HEK293 (cell line): ENCODE measurements around the gene PBX3.

Source experiments
- CTCF ChIA-PET: fragments of 350-600 bp; formaldehyde crosslinking; extraction: SDS; loops from one replicate; lab custom pipeline; 2021; ENCODE audit warnings: antibody characterized with exemption; lab: Yijun Ruan, JAX
- POLR2A ChIA-PET: fragments of 300-600 bp; formaldehyde crosslinking; extraction: SDS; loops from one replicate; lab custom pipeline; 2020; ENCODE audit warnings: antibody characterized with exemption, inconsistent platforms; lab: Yijun Ruan, JAX
- H3K27ac ChIP-seq: fragments of 200-500 bp; sonication (Bioruptor generic); 2 replicates; pipeline ENCODE4 v1.5.1; 2014; ENCODE audit warnings: low read depth, low read length, control low read depth, inconsistent platforms; ENCODE audit errors: extremely low read depth
- H3K36me3 ChIP-seq, 2 experiments: fragments of 200-500 bp in 1 of 2; sonication (Bioruptor generic) in 1 of 2; 1 replicate in 1 of 2; 2 replicates in 1 of 2; pipeline ENCODE4 v1.5.1; 2014 to 2017; ENCODE audit warnings: inconsistent platforms in 2 of 2, low read length in 2 of 2; ENCODE audit not compliant: control insufficient read depth in 2 of 2, insufficient read depth in 1 of 2
- H3K4me1 ChIP-seq: fragments of 200-500 bp; sonication (Bioruptor generic); 2 replicates; pipeline ENCODE4 v1.5.1; 2014; ENCODE audit warnings: mild to moderate bottlenecking, low read length, inconsistent platforms; ENCODE audit not compliant: control insufficient read depth, insufficient read depth
- H3K4me3 ChIP-seq: 2 replicates; pipeline ENCODE4 v1.5.1; 2011; ENCODE audit warnings: low read depth, mild to moderate bottlenecking, control low read depth, low read length, moderate library complexity
- H3K9me3 ChIP-seq: fragments of 200-500 bp; sonication (Bioruptor generic); 2 replicates; pipeline ENCODE4 v1.5.1; 2014; ENCODE audit warnings: low read depth, low read length, inconsistent platforms; ENCODE audit not compliant: control insufficient read depth, insufficient read depth
- FEZF1 ChIP-seq: fragments of 450-650 bp; formaldehyde crosslinking; IDR thresholded peaks from 2 replicates; pipeline ENCODE4 v1.5.1; 2016; ENCODE audit warnings: missing biosample characterization, missing genetic modification characterization
- GFI1B ChIP-seq: fragments of 450-650 bp; formaldehyde crosslinking; IDR thresholded peaks from 2 replicates; pipeline ENCODE4 v1.5.1; 2016; ENCODE audit warnings: missing biosample characterization, missing genetic modification characterization
- HOXD13 ChIP-seq: sonication (generic); formaldehyde crosslinking; IDR thresholded peaks from 2 replicates; pipeline ENCODE4 v1.8.0; 2022; ENCODE audit warnings: missing genetic modification reagents, borderline replicate concordance
- IKZF3 ChIP-seq: fragments of 450-650 bp; IDR thresholded peaks from 2 replicates; pipeline ENCODE4 v1.5.0; 2018; ENCODE audit warnings: missing biosample characterization, mild to moderate bottlenecking, missing genetic modification characterization, moderate library complexity
- MZF1 ChIP-seq: fragments of 450-650 bp; formaldehyde crosslinking; IDR thresholded peaks from 2 replicates; pipeline ENCODE4 v1.5.1; 2017; ENCODE audit warnings: missing biosample characterization, missing genetic modification characterization, borderline replicate concordance
- OSR2 ChIP-seq: fragments of 450-650 bp; formaldehyde crosslinking; IDR thresholded peaks from 2 replicates; pipeline ENCODE4 v1.5.1; 2016; ENCODE audit warnings: missing biosample characterization, missing genetic modification characterization
- OVOL3 ChIP-seq: fragments of 450-650 bp; formaldehyde crosslinking; IDR thresholded peaks from 2 replicates; pipeline ENCODE4 v1.5.1; 2016; ENCODE audit warnings: missing biosample characterization, missing genetic modification characterization
- PRDM1 ChIP-seq: fragments of 450-650 bp; formaldehyde crosslinking; IDR thresholded peaks from 2 replicates; pipeline ENCODE4; 2016; ENCODE audit warnings: missing biosample characterization, missing genetic modification characterization
- SCRT1 ChIP-seq: fragments of 450-650 bp; formaldehyde crosslinking; IDR thresholded peaks from 2 replicates; pipeline ENCODE4 v1.5.1; 2016; ENCODE audit warnings: missing biosample characterization, missing genetic modification characterization, borderline replicate concordance
- SP7 ChIP-seq: fragments of 450-650 bp; formaldehyde crosslinking; IDR thresholded peaks from 2 replicates; pipeline ENCODE4 v1.5.1; 2016; ENCODE audit warnings: missing biosample characterization, missing genetic modification characterization
- YY2 ChIP-seq: fragments of 450-650 bp; formaldehyde crosslinking; IDR thresholded peaks from 2 replicates; pipeline ENCODE4 v1.5.1; 2016; ENCODE audit warnings: missing biosample characterization, missing genetic modification characterization
- ZEB2 ChIP-seq: fragments of 450-650 bp; formaldehyde crosslinking; IDR thresholded peaks from 2 replicates; pipeline ENCODE4 v1.5.1; 2016; ENCODE audit warnings: missing biosample characterization, missing genetic modification characterization
- ZFP3 ChIP-seq: fragments of 450-650 bp; formaldehyde crosslinking; IDR thresholded peaks from 2 replicates; pipeline ENCODE4 v1.5.1; 2016; ENCODE audit warnings: low read depth, missing biosample characterization, missing genetic modification characterization
- ZNF175 ChIP-seq: fragments of 450-650 bp; formaldehyde crosslinking; IDR thresholded peaks from 2 replicates; pipeline ENCODE4 v1.5.1; 2016; ENCODE audit warnings: missing biosample characterization, missing genetic modification characterization
- ZNF600 ChIP-seq: fragments of 450-650 bp; formaldehyde crosslinking; IDR thresholded peaks from 2 replicates; pipeline ENCODE4 v1.5.1; 2016; ENCODE audit warnings: missing biosample characterization, missing genetic modification characterization
- ZNF777 ChIP-seq: fragments of 450-650 bp; formaldehyde crosslinking; IDR thresholded peaks from 2 replicates; pipeline ENCODE4 v1.5.1; 2017; ENCODE audit warnings: missing biosample characterization, missing genetic modification characterization, borderline replicate concordance
- ZNF830 ChIP-seq: fragments of 450-650 bp; IDR thresholded peaks from 2 replicates; pipeline ENCODE4 v1.5.0; 2018; ENCODE audit warnings: missing biosample characterization, missing genetic modification characterization, low read depth, mild to moderate bottlenecking, moderate library complexity
- TF ChIP-seq, protein P1 (sequence below): fragments of 450-650 bp; formaldehyde crosslinking; IDR thresholded peaks from 2 replicates; pipeline ENCODE4 v1.5.1; 2017; ENCODE audit warnings: missing biosample characterization, missing genetic modification characterization
- TF ChIP-seq, protein P2 (sequence below): fragments of 450-650 bp; formaldehyde crosslinking; conservative IDR thresholded peaks from 2 replicates; pipeline ENCODE4 v1.5.1; 2016; ENCODE audit warnings: low read depth, missing biosample characterization, missing genetic modification characterization
- TF ChIP-seq, protein P3 (sequence below): fragments of 450-650 bp; formaldehyde crosslinking; IDR thresholded peaks from 2 replicates; pipeline ENCODE4 v1.5.1; 2016; ENCODE audit warnings: missing biosample characterization, missing genetic modification characterization
- TF ChIP-seq, protein P4 (sequence below): fragments of 450-650 bp; formaldehyde crosslinking; IDR thresholded peaks from 2 replicates; pipeline ENCODE4 v1.5.1; 2016; ENCODE audit warnings: missing biosample characterization, missing genetic modification characterization
- TF ChIP-seq, protein P5 (sequence below): fragments of 450-650 bp; formaldehyde crosslinking; IDR thresholded peaks from 2 replicates; pipeline ENCODE4 v1.5.1; 2017; ENCODE audit warnings: missing biosample characterization, missing genetic modification characterization

Gene PBX3

DNA sequence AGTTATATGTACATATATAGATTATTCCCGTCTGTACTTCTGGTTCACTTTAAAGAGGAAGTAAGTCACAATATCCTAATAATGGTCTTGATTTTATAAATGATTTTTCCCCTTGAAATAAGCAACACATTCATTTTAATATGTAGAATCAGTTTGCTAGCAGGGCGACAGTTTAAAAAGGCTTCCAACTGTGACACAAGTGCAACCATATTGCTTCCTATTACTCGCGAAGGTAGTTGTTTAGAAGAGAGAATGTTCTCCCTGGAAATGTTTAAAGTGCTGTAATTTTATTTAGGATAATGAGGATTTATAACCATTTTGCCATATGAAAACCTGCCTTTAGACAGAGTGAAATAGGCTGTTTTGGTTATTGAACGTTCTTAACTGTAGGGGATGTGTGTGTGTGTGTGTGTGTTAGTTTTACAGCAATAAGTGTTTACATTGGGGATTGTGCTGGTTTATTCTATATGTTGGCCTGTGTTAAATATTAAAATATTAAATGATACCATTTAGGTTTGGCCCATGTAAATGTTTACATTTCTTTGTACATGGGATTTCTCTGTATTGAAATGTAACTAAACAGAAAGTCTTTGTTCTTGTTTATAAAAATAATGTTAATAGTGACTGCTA is 138.3 kb downstream of the PBX3 start:
- peak; percentile 88 for TF ChIP-seq MZF1 (tag by site-specific recombination)
- 0 out of 2 replicates have a peak, but pooled peaks have one; percentile 28 for TF ChIP-seq IKZF3 (tag by site-specific recombination)
- no peak for TF ChIP-seq ZNF777 (tag by site-specific recombination)
- Histone ChIP-seq H3K27ac (no peak overlapping the region), H3K9me3 (no peaks in the 10 kb centered on the region), H3K4me3 (no peak overlapping the region), H3K36me3 (no peaks in the 10 kb centered on the region), H3K4me1 (peaks cover 40% of the 10 kb centered on the region)
- ChIA-PET POLR2A (no interaction called here), CTCF (no interaction called here)

DNA sequence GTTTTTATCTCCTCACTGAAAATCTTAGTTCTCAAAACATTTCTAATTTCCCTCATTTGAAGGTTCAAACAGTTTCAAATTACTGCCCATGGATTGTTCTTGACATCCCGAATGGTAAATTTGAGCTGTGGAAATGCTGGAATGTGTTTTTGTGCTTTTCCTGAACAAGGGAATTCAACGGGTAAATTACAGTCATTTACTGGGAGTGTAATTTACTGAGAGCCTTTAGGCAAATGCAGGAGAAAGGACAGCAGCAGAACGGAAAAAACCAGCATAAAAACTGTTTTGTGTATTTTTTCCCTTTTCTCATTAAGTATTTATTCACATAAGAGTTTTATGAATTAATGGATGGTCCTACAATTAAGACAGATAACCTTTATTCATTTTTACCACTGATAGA is 139.2 kb downstream of the PBX3 start:
- H3K9me3 ChIP-seq: no peaks in the 10 kb centered on the region
- H3K4me3 ChIP-seq: no peak overlapping the region
- ChIA-PET CTCF (interaction anchor here (1.1 kb wide), 1 partner anchor 512 kb away, joined by 3 read pairs; no protein-coding TSS in a partner anchor), POLR2A (interaction anchor here (1.2 kb wide), 1 partner anchor 180 kb away, joined by 4 read pairs; the partner anchor contains the start of gene MAPKAP1)
- H3K4me1 ChIP-seq: peaks cover 40% of the 10 kb centered on the region
- peak overlapping the region; percentile 64 for H3K27ac ChIP-seq
- H3K36me3 ChIP-seq: no peaks in the 10 kb centered on the region
- TF ChIP-seq, protein P1, sequence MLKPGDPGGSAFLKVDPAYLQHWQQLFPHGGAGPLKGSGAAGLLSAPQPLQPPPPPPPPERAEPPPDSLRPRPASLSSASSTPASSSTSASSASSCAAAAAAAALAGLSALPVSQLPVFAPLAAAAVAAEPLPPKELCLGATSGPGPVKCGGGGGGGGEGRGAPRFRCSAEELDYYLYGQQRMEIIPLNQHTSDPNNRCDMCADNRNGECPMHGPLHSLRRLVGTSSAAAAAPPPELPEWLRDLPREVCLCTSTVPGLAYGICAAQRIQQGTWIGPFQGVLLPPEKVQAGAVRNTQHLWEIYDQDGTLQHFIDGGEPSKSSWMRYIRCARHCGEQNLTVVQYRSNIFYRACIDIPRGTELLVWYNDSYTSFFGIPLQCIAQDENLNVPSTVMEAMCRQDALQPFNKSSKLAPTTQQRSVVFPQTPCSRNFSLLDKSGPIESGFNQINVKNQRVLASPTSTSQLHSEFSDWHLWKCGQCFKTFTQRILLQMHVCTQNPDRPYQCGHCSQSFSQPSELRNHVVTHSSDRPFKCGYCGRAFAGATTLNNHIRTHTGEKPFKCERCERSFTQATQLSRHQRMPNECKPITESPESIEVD (tag by site-specific recombination): peak; percentile 99
- TF ChIP-seq IKZF3 (tag by site-specific recombination) (peak; percentile 69), ZNF600 (tag by site-specific recombination) (peak; percentile 37; the same call in 1 of the 2 replicates), OSR2 (peak; percentile 44; the same call in 1 of the 2 replicates), ZNF830 (tag by site-specific recombination) (no peak), OVOL3 (0 out of 2 replicates have a peak, but pooled peaks have one; percentile 10), PRDM1 (tag by site-specific recombination) (0 out of 2 replicates have a peak, but pooled peaks have one; percentile 31), SP7 (tag by site-specific recombination) (peak; percentile 81), GFI1B (tag by site-specific recombination) (peak; percentile 68; the same call in 1 of the 2 replicates), SCRT1 (tag by site-specific recombination) (no peak), ZFP3 (tag by site-specific recombination) (no peak), ZNF175 (tag by site-specific recombination) (no peak), FEZF1 (peak; percentile 82), YY2 (tag by site-specific recombination) (no peak), ZEB2 (tag by site-specific recombination) (0 out of 2 replicates have a peak, but pooled peaks have one; percentile 23), HOXD13 (no peak)
- TF ChIP-seq, protein P2, sequence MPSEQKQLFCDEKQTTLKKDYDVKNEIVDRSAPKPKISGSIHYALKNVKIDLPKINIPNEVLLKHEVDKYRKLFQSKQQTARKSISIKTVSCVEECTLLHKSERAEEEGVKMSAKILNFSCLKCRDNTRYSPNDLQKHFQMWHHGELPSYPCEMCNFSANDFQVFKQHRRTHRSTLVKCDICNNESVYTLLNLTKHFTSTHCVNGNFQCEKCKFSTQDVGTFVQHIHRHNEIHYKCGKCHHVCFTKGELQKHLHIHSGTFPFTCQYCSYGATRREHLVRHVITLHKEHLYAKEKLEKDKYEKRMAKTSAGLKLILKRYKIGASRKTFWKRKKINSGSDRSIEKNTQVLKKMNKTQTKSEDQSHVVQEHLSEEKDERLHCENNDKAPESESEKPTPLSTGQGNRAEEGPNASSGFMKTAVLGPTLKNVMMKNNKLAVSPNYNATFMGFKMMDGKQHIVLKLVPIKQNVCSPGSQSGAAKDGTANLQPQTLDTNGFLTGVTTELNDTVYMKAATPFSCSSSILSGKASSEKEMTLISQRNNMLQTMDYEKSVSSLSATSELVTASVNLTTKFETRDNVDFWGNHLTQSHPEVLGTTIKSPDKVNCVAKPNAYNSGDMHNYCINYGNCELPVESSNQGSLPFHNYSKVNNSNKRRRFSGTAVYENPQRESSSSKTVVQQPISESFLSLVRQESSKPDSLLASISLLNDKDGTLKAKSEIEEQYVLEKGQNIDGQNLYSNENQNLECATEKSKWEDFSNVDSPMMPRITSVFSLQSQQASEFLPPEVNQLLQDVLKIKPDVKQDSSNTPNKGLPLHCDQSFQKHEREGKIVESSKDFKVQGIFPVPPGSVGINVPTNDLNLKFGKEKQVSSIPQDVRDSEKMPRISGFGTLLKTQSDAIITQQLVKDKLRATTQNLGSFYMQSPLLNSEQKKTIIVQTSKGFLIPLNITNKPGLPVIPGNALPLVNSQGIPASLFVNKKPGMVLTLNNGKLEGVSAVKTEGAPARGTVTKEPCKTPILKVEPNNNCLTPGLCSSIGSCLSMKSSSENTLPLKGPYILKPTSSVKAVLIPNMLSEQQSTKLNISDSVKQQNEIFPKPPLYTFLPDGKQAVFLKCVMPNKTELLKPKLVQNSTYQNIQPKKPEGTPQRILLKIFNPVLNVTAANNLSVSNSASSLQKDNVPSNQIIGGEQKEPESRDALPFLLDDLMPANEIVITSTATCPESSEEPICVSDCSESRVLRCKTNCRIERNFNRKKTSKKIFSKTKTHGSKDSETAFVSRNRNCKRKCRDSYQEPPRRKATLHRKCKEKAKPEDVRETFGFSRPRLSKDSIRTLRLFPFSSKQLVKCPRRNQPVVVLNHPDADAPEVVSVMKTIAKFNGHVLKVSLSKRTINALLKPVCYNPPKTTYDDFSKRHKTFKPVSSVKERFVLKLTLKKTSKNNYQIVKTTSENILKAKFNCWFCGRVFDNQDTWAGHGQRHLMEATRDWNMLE (tag by site-specific recombination): no peak
- TF ChIP-seq, protein P3, sequence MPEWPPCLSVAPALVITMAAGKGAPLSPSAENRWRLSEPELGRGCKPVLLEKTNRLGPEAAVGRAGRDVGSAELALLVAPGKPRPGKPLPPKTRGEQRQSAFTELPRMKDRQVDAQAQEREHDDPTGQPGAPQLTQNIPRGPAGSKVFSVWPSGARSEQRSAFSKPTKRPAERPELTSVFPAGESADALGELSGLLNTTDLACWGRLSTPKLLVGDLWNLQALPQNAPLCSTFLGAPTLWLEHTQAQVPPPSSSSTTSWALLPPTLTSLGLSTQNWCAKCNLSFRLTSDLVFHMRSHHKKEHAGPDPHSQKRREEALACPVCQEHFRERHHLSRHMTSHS: no peak
- TF ChIP-seq, protein P4, sequence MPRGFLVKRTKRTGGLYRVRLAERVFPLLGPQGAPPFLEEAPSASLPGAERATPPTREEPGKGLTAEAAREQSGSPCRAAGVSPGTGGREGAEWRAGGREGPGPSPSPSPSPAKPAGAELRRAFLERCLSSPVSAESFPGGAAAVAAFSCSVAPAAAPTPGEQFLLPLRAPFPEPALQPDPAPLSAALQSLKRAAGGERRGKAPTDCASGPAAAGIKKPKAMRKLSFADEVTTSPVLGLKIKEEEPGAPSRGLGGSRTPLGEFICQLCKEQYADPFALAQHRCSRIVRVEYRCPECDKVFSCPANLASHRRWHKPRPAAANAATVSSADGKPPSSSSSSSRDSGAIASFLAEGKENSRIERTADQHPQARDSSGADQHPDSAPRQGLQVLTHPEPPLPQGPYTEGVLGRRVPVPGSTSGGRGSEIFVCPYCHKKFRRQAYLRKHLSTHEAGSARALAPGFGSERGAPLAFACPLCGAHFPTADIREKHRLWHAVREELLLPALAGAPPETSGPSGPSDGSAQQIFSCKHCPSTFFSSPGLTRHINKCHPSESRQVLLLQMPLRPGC: peak; percentile 73
- TF ChIP-seq, protein P5, sequence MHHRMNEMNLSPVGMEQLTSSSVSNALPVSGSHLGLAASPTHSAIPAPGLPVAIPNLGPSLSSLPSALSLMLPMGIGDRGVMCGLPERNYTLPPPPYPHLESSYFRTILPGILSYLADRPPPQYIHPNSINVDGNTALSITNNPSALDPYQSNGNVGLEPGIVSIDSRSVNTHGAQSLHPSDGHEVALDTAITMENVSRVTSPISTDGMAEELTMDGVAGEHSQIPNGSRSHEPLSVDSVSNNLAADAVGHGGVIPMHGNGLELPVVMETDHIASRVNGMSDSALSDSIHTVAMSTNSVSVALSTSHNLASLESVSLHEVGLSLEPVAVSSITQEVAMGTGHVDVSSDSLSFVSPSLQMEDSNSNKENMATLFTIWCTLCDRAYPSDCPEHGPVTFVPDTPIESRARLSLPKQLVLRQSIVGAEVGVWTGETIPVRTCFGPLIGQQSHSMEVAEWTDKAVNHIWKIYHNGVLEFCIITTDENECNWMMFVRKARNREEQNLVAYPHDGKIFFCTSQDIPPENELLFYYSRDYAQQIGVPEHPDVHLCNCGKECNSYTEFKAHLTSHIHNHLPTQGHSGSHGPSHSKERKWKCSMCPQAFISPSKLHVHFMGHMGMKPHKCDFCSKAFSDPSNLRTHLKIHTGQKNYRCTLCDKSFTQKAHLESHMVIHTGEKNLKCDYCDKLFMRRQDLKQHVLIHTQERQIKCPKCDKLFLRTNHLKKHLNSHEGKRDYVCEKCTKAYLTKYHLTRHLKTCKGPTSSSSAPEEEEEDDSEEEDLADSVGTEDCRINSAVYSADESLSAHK (tag by site-specific recombination): peak; percentile 49; the same call in 1 of the 2 replicates
